ENCODE results near the gene GTPBP1. TPM values are rescaled to one million over a fixed set of nuclear protein-coding genes. Genes with fewer than 3 reads are reported as not detected.
A peak's percentile ranks its signal among the peaks of the same experiment; 100 is the strongest.

Gene GTPBP1
- polyA plus RNA-seq, 1 donor from 2014 or later = 46.7 TPM

DNA sequence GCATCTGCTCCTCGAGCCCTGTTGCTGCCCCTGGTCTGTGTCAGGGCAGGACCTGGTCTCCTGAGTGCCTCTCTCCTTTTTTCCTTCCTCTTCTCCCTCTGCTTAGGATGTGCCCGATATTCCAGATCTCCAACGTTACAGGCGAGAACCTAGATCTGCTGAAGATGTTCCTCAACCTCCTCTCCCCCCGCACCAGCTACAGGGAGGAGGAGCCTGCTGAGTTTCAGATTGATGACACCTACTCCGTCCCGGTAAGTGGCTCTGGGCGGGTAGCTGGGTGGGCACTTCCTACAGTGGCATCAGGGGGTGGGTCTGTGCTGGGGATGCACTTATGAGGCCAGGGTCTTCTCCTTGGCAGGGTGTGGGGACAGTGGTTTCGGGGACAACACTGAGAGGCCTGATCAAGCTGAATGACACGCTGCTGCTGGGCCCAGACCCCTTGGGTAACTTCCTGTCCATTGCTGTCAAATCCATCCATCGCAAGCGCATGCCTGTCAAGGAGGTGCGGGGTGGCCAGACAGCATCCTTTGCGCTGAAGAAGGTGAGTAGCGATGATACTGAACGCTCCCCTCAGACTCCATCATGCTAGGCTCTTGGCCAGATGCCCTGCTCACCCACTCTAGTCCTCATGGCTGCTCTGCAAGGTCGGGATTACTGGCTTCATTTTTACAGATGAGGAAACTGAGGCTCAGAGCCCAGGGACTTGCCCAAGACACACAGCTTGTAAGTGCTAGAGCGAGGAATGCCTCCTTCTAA, 20.3 kb downstream of the GTPBP1 start:
- Mint-ChIP-seq H3K27me3 (no peaks in the 10 kb centered on the region), H3K9me3 (no peaks in the 10 kb centered on the region), H3K27ac (peak overlapping the region in 2 of 3 donors; percentile 41 to 80), H3K4me3 (peak overlapping the region in 1 of 4 donors; percentile 76), H3K36me3 (peaks cover 4% of the 10 kb centered on the region), H3K4me1 (peaks cover 0 to 6% (median 2%) of the 10 kb centered on the region in 3 donors)

DNA sequence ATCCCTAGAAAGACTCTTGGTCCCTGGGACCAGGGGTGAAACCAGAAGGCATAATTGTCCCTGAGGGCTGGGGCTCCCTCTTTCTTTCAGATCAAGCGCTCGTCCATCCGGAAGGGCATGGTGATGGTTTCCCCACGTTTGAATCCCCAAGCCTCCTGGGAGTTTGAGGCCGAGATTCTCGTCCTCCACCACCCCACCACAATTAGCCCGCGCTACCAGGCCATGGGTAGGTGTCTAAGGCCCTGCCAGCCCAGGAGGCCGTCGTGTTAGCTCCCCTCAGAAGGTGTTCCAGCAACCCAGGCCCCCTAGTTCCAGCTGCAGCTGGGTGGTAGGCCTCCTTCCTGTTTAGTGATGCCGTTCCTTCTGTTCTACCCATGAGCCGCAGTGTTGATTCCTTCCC, 21.4 kb downstream of the GTPBP1 start:
- no peaks in the 10 kb centered on the region for H3K9me3 Mint-ChIP-seq
- H3K4me3 Mint-ChIP-seq = no peak overlapping the region
- H3K27ac Mint-ChIP-seq = peak overlapping the region in 2 of 3 donors; percentile 72 to 81
- peaks cover 4% of the 10 kb centered on the region for H3K36me3 Mint-ChIP-seq
- H3K27me3 Mint-ChIP-seq = no peaks in the 10 kb centered on the region
- H3K4me1 Mint-ChIP-seq = peaks cover 0 to 6% (median 0%) of the 10 kb centered on the region in 3 donors

DNA sequence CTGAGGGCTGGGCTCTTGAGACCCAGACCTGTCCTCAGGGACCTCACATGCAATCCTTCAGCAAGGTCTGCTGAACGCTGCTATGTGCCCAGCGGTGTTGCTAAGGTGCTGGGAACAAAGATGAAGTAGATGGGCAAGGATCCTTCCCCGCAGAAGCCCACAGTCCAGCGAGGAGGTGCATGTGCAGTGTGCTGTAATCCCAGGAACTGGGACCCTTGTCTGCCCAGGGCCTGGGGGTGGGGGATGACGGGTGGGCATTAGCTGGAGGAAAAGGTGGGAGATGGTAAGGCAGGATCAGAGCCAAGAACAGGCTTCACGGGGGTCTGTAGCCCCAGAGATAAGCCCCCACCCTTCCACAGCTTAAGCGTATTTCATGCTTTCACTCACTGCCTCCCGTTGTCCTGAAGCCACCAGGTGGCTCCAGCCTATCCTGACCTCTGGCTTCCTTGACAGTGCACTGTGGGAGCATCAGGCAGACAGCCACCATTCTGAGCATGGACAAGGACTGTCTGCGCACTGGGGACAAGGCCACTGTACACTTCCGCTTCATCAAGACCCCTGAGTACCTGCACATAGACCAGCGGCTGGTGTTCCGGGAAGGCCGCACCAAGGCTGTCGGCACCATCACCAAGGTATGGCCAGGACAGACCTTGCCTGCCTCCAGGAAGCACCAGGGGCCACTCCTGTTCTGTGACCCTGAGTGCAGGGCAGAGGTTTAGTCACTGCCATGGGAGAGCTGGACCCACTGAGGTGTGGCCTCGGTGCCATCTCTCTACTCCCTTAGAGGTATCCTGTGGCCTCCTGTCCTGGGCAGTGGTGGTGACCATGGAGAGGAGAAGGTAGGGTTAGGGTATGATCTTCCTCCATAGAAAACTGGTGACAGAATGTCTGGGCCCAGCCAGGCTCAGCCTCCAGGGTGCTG, 22.0 kb downstream of the GTPBP1 start:
- no peaks in the 10 kb centered on the region for H3K9me3 Mint-ChIP-seq
- H3K4me1 Mint-ChIP-seq = peaks cover 0 to 6% (median 0%) of the 10 kb centered on the region in 3 donors
- peaks cover 4% of the 10 kb centered on the region for H3K36me3 Mint-ChIP-seq
- peak overlapping the region in 1 of 4 donors; percentile 65 for H3K4me3 Mint-ChIP-seq
- H3K27ac Mint-ChIP-seq = peak overlapping the region; percentile 31 to 87 (median 74)
- H3K27me3 Mint-ChIP-seq = no peaks in the 10 kb centered on the region

DNA sequence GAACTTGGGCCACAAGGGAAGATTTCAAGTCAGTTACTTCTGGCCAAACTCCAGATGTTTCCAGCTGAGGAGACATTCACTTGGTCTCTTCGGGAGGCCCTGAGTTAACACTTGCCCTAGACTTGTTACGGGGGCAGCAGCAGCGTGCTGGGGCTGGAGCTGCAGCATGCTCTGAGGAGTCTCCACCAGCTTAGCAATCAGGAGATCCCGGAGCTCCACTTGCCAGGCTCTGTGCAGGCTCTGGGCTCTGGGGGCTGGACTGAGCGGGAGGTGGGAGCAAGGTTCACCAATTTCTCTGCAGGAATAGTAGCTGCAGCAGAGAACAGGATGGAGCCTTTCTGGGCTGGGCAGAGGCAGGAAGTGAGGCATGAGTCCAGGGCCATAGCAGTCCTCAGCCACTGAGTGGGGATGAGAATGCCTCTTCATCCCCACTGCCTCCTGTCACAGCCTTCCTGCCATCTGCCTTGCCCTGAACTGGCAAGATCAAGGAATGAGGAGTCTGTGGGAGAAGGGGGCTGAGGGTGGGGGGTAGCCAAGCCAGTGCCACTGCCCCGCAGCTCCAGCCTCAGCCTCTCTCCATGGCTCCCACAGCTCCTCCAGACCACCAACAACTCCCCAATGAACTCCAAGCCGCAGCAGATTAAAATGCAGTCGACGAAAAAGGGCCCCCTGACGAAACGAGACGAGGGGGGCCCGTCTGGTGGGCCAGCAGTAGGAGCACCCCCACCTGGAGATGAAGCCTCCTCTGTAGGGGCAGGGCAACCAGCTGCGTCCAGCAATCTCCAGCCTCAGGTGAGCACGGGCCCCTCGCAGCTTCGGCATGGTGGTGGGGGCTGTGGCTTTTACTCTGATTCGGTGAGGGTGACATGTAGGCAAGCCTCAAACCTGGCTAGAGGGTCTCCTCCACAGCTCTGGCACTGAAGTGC, 23.4 kb downstream of the GTPBP1 start:
- H3K27me3 Mint-ChIP-seq = no peaks in the 10 kb centered on the region
- peak overlapping the region in 1 of 4 donors; percentile 65 for H3K4me3 Mint-ChIP-seq
- H3K27ac Mint-ChIP-seq = peak overlapping the region; percentile 31 to 95 (median 74)
- H3K36me3 Mint-ChIP-seq = peaks cover 4% of the 10 kb centered on the region
- no peaks in the 10 kb centered on the region for H3K9me3 Mint-ChIP-seq
- peaks cover 4 to 18% (median 8%) of the 10 kb centered on the region in 3 donors for H3K4me1 Mint-ChIP-seq

DNA sequence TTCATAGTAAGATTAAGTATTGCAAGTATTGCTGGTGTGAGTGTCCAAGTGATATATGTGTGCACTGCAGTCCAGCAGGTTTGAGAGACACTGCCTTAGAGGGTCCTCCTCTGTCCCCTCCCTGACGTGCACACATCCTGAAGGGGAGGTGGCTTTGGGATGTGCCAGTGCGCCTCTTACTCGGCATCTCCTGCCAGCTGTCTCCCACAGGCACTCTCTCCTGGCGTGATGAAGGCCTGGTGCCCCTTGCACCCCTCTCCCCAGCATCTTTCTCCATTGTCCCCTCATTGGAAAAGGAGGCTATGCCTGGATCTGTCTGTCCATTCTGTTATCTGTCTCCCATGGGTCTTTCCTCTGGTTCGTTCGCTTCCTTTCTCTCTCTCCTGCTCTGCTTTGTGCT, 24.2 kb downstream of the GTPBP1 start:
- H3K4me1 Mint-ChIP-seq = peaks cover 4 to 22% (median 12%) of the 10 kb centered on the region in 3 donors

DNA sequence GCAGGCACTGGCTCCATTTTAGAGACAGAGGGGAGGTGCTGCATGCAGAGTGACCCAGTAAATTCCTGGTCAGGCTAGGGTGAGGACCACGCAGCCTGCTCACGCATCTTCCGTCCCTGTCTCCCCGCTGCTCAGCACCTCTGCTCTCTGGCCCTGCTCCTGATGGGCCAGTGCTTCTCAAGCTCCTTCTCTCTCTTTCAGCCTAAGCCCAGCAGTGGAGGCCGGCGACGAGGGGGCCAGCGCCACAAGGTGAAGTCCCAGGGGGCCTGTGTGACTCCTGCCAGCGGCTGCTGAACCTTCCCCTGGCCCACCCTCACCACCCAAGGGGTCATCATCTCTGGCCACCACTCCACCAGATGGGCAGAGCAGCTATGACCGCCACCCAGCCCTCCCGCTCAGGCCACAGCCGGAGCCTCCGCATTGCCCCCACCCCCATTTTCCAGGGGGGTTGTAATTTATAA, 24.7 kb downstream of the GTPBP1 start:
- H3K36me3 Mint-ChIP-seq = peaks cover 3% of the 10 kb centered on the region
- H3K27ac Mint-ChIP-seq = peak overlapping the region; percentile 16 to 95 (median 74)
- peak overlapping the region in 2 of 4 donors; percentile 62 to 63 for H3K4me3 Mint-ChIP-seq
- peaks cover 7 to 19% (median 15%) of the 10 kb centered on the region in 3 donors for H3K4me1 Mint-ChIP-seq
- no peaks in the 10 kb centered on the region for H3K27me3 Mint-ChIP-seq
- no peaks in the 10 kb centered on the region for H3K9me3 Mint-ChIP-seq

More for the DNA sequence above, 24.2 kb downstream of the GTPBP1 start:
- Mint-ChIP-seq H3K27ac (peak overlapping the region; percentile 16 to 95 (median 74)), H3K36me3 (peaks cover 4% of the 10 kb centered on the region), H3K4me3 (peak overlapping the region in 2 of 4 donors; percentile 62 to 63), H3K27me3 (no peaks in the 10 kb centered on the region), H3K9me3 (no peaks in the 10 kb centered on the region)

DNA sequence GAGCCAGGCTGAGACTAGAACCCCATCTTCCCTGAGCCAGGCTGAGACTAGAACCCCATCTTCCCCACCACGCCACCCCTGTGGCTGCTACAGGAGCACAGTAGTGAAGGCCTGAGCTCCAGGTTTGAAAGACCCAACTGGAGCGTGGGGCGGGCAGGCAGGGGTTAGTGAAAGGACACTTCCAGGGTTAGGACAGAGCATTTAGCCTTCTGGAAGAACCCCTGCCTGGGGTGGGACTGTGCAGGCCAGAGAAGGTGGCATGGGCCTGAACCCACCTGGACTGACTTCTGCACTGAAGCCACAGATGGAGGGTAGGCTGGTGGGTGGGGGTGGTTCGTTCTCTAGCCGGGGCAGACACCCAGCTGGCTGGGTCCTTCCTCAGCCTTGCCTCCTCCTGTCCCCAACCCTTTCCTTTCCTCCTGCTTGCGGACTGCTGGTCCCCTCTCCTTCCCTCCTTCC, 26.0 kb downstream of the GTPBP1 start:
- Mint-ChIP-seq H3K27me3 (no peaks in the 10 kb centered on the region), H3K4me1 (peaks cover 7 to 20% (median 19%) of the 10 kb centered on the region in 3 donors), H3K4me3 (no peak overlapping the region), H3K36me3 (peaks cover 1% of the 10 kb centered on the region), H3K9me3 (no peaks in the 10 kb centered on the region), H3K27ac (peak overlapping the region; percentile 67 to 96 (median 74))

DNA sequence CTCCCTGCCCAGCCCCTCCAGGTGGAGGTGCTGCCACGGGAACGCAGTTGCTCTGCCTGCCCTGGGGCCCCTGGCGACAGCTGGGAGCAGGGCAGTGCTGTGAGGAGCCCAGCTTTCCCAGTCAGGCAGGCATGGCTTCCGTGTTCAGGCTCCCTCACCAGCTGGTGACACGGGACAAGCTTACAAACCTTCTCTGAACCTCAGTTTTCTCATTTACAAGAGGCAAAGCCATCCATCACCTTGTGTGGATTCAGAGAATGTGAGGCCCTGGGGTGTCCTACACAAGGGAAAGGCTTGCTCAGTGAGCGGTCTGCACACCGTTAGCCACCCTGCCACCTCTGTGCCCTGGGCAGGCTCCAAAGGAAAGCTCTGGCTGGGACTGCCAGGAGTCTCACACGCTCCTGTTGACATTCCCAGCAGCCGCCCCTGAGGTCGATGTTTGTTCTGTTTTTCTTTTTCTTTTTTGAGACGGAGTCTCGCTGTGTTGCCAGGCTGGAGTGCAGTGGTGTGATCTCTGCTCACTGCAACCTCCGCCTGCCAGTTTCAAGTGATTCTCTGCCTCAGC, 26.6 kb downstream of the GTPBP1 start:
- Mint-ChIP-seq H3K36me3 (peaks cover 1% of the 10 kb centered on the region), H3K4me3 (peak overlapping the region in 1 of 4 donors; percentile 38), H3K27ac (peak overlapping the region; percentile 78 to 99 (median 96))

DNA sequence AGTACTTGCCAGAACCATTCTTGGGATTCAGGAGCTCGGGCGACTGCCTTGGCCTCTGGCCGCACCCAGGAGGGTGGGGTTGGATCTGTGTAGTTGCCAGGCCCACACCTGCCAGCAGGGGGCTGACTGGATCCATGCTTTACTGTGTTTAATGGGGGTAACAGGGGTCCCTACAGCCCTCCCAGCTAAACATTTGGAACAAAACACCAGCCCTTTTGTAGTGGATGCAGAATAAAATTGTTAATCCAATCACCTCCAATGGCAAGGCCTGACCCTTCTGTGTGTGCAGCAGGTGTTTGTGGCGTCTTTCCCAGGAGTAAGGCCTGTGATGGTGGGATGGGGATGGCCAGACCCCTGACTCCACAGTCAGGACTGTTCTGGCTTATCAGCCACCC, 27.6 kb downstream of the GTPBP1 start:
- no peaks in the 10 kb centered on the region for H3K27me3 Mint-ChIP-seq
- H3K9me3 Mint-ChIP-seq = no peaks in the 10 kb centered on the region
- peaks cover 1% of the 10 kb centered on the region for H3K36me3 Mint-ChIP-seq
- H3K4me1 Mint-ChIP-seq = peaks cover 14 to 25% (median 19%) of the 10 kb centered on the region in 3 donors
- peak overlapping the region; percentile 71 to 99 (median 96) for H3K27ac Mint-ChIP-seq
- H3K4me3 Mint-ChIP-seq = peak overlapping the region in 2 of 4 donors; percentile 53 to 86

More for the DNA sequence above, 26.6 kb downstream of the GTPBP1 start:
- Mint-ChIP-seq H3K4me1 (peaks cover 12 to 25% (median 19%) of the 10 kb centered on the region in 3 donors), H3K27me3 (no peaks in the 10 kb centered on the region), H3K9me3 (no peaks in the 10 kb centered on the region)

DNA sequence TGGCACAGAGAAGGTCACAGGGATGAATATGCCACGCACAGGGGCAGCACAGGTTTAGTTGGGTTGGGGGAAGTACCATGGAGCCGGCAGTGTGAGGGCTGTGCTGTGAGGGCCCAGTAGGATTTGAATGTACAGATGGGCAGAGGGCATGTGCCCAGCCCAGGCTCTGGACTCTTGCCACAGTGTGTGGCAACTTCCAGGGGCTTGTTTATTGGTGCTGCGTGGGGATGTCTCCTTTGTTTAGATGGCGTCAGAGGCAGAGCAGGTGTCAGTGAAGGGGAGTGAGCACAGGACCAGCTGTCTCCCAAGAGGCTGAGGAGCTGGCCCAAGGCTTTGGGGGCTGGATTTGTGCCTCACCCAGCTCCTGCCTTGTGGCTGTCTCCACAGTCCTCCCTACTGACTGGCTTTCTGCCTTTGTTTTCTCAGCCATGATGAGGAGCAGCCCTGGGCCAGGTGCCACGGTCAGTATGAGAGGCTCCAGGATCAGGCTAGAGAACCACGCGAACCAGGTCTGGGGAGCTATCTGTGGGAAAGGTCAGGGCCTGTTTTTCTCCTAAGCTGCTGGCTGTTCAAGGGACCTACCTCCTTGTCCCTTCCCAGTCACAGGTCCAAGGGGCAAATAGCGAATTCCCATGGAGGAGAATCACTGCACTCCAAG, 28.1 kb downstream of the GTPBP1 start:
- Mint-ChIP-seq H3K36me3 (peaks cover 1% of the 10 kb centered on the region), H3K4me3 (peak overlapping the region in 2 of 4 donors; percentile 68 to 86), H3K4me1 (peaks cover 14 to 25% (median 19%) of the 10 kb centered on the region in 3 donors), H3K9me3 (no peaks in the 10 kb centered on the region), H3K27ac (peak overlapping the region; percentile 53 to 99 (median 96)), H3K27me3 (no peaks in the 10 kb centered on the region)

DNA sequence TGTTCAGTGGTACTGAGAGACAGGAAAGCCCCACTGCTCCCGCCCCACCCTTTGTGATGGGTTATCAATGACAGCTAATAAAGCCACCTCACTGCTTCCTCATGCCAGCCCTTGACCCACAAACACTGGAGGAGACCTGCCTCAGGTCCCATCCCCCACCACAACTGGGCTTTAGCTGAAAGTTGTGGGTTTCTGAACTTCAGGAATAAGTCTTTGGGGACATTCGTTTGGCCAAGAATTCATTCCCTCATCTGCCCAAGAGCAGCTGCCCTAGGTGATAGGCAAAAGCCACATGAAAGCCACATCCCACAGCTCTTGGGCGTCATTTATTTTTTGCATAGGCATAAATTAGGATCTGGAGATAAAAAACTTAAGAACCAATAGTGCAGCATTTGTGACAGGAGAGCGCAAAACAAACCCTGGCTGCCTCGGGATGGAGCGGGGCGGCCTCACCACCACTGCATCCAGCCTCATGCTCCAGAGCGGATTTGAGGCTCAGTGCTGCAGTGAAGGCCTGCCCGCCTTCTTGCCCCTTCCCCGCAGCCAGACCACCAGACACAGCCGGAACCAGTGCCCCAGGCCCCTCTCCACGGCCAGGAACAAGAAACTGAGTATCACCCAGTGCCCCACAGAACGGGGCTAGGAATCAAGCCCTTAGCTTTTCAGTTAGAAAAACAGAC, 28.8 kb downstream of the GTPBP1 start:
- peaks cover 14 to 25% (median 19%) of the 10 kb centered on the region in 3 donors for H3K4me1 Mint-ChIP-seq
- H3K27ac Mint-ChIP-seq = peak overlapping the region; percentile 85 to 99 (median 96)
- peak overlapping the region in 2 of 4 donors; percentile 50 to 68 for H3K4me3 Mint-ChIP-seq
- no peaks in the 10 kb centered on the region for H3K27me3 Mint-ChIP-seq
- no peaks in the 10 kb centered on the region for H3K9me3 Mint-ChIP-seq
- peaks cover 1% of the 10 kb centered on the region for H3K36me3 Mint-ChIP-seq

DNA sequence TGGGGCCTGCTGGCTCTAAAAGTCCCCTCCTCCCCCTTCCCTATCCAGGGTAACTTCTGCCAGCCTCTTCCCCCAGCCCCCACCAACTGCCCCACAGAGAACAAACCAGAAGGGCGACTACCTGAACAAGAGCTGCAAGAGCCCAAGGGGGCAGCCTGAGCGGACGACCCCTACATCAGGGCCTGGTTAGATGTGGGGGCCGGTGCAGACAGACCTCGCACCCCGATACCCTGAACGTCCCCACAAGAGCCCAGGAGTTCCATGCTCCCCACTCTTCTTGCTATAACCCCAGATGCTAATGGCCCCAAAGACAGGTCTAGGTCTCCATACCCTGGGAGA, 29.4 kb downstream of the GTPBP1 start:
- peak overlapping the region; percentile 80 to 99 (median 82) for H3K27ac Mint-ChIP-seq
- peaks cover 14 to 25% (median 19%) of the 10 kb centered on the region in 3 donors for H3K4me1 Mint-ChIP-seq
- no peak overlapping the region for H3K4me3 Mint-ChIP-seq
- peaks cover 1% of the 10 kb centered on the region for H3K36me3 Mint-ChIP-seq
- no peaks in the 10 kb centered on the region for H3K9me3 Mint-ChIP-seq
- no peaks in the 10 kb centered on the region for H3K27me3 Mint-ChIP-seq

Data from IgD-negative memory B cell (primary cell).